ENCODE results near the gene DOCK11. TPM values are rescaled to one million over a fixed set of nuclear protein-coding genes. Genes with fewer than 3 reads are reported as not detected.
A peak's percentile ranks its signal among the peaks of the same experiment; 100 is the strongest.

Gene DOCK11
- total and polyA plus RNA-seq, 10 of the 15 experiments (the other 5 are each of a cell fraction or from before 2014, with no cell fraction given) = 16.3 to 30.7 (median 19.8) TPM

DNA sequence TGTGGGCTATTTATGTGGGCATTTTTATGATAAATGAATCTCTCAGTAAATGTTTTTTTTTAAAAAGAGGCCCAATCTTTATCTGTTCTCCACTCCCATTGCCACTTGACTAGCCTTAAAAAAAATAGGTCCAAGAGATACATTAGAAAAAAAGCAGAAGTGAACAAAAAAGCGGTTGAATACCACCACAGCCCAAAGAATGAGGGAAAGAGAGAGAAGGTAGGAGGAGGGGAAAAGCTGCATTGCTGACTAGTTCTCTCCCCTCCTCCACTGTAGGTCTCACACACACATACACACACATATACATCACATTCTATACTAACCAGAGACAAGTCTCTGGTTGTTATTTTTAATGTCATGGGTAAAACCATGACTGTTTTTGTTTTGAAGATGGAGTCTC is 136.0 kb downstream of the DOCK11 start:
- Histone ChIP-seq H3K79me2 (ENCODE audit: control insufficient read depth, insufficient read depth, low read length) (no peaks in the 10 kb centered on the region), H3K4me2 (ENCODE audit: control insufficient read depth, insufficient read depth) (no peak overlapping the region), H3K9ac (ENCODE audit: control insufficient read depth, insufficient read depth, low read length) (no peak overlapping the region), H2AFZ (ENCODE audit: control insufficient read depth, low read depth, low read length) (no peak overlapping the region), H3K36me3 (ENCODE audit: control insufficient read depth in 2 of 2, insufficient read depth in 2 of 2, low read length in 1 of 2) (no peaks in the 10 kb centered on the region; a peak in 1 of 4 replicates), H3K9me3 (replicated peaks; ENCODE audit: control insufficient read depth, insufficient read depth, low read length) (no peaks in the 10 kb centered on the region; the same call in 2 of the 3 replicates), H3K27ac (ENCODE audit: control insufficient read depth, insufficient read depth) (no peak overlapping the region), H4K20me1 (ENCODE audit: control insufficient read depth, insufficient read depth) (no peaks in the 10 kb centered on the region), H3K27me3 (replicated peaks in 1 of 2; ENCODE audit: control insufficient read depth in 2 of 2, insufficient read depth in 2 of 2, low read length in 1 of 2) (no peaks in the 10 kb centered on the region), H3K4me3 (no peak overlapping the region), H3K4me1 (ENCODE audit: control insufficient read depth, insufficient read depth, low read length) (peaks cover 5% of the 10 kb centered on the region)
- intact Hi-C loops (cut with micrococcal nuclease; ENCODE audit: unreplicated experiment) (no loop called here), in situ Hi-C loops (cut with MboI) (loop anchor here (10.0 kb wide), 1 partner anchor 173 kb away; no protein-coding TSS in a partner anchor)
- DNase-seq (ENCODE audit: low read depth, low spot score) (no peak), FAIRE-seq (peak; percentile 47), ATAC-seq (peak; percentile 86)
- 57% methylated on average over 1 of the region's 1 CpG for WGBS (ENCODE audit: insufficient coverage, insufficient replicate concordance, low lambda C conversion rate, missing lambda C conversion rate)
- RAD21 ChIA-PET (ENCODE audit: unreplicated experiment) = interaction anchor here (0.8 to 1.0 kb wide), 2 partner anchors 147 to 176 kb away, joined by 3 to 4 read pairs; no protein-coding TSS in a partner anchor
- CTCF ChIA-PET = interaction anchor here (0.8 to 1.1 kb wide), 2 partner anchors 12 to 22 kb away, joined by 3 read pairs; no protein-coding TSS in a partner anchor
- SMC1A ChIA-PET (ENCODE audit: uncharacterized antibody, unreplicated experiment) = interaction anchor here (0.7 to 1.1 kb wide), 4 partner anchors 97 to 179 kb away, joined by 3 to 6 read pairs (median 3); no protein-coding TSS in a partner anchor
- POLR2A ChIA-PET = interaction anchor here (1.2 kb wide), 1 partner anchor 986 kb away, joined by 4 read pairs; no protein-coding TSS in a partner anchor
- no TSS peak for BruUV-seq (replicated peaks)
- TF ChIP-seq IKZF2 (IDR thresholded peaks at IDR 0.05) (peak; percentile 65 to 72; a peak in 3 of 4 replicates), CREB1 (IDR thresholded peaks at IDR 0.05; ENCODE audit: low read depth) (no peak), MEF2A (IDR thresholded peaks at IDR 0.05; ENCODE audit: insufficient read depth, low read depth, low read length) (no peak), POLR2AphosphoS5 (IDR thresholded peaks at IDR 0.05; ENCODE audit: low read length) (no peak), SMC3 (IDR thresholded peaks at IDR 0.05; ENCODE audit: borderline replicate concordance, low read length) (no peak), TARDBP (IDR thresholded peaks at IDR 0.05; ENCODE audit: borderline replicate concordance) (no peak), IRF4 (IDR thresholded peaks at IDR 0.05; ENCODE audit: low read depth, low read length) (peak; percentile 54; the same call in 1 of the 2 replicates), BCL11A (IDR thresholded peaks at IDR 0.05; ENCODE audit: low read depth, low read length) (peak; percentile 47; the same call in 1 of the 2 replicates), STAT1 (conservative IDR thresholded peaks at IDR 0.05) (no peak), SREBF1 (IDR thresholded peaks at IDR 0.05; ENCODE audit: low read length) (no peak), ZNF384 (IDR thresholded peaks at IDR 0.05; ENCODE audit: borderline replicate concordance, low read depth, low read length) (peak; percentile 90), DPF2 (IDR thresholded peaks at IDR 0.05) (0 out of 2 replicates have a peak, but pooled peaks have one; percentile 27), SPI1 (IDR thresholded peaks at IDR 0.05; ENCODE audit: borderline replicate concordance, insufficient read depth, low read depth, low read length) (peak; percentile 94), CREM (IDR thresholded peaks at IDR 0.05; ENCODE audit: low read depth) (no peak), MYB (IDR thresholded peaks at IDR 0.05; ENCODE audit: borderline replicate concordance, low read depth, low read length) (no peak), MEF2B (IDR thresholded peaks at IDR 0.05; ENCODE audit: partially characterized antibody, poor library complexity, severe bottlenecking) (no peak)
- TF ChIP-seq, protein P1, sequence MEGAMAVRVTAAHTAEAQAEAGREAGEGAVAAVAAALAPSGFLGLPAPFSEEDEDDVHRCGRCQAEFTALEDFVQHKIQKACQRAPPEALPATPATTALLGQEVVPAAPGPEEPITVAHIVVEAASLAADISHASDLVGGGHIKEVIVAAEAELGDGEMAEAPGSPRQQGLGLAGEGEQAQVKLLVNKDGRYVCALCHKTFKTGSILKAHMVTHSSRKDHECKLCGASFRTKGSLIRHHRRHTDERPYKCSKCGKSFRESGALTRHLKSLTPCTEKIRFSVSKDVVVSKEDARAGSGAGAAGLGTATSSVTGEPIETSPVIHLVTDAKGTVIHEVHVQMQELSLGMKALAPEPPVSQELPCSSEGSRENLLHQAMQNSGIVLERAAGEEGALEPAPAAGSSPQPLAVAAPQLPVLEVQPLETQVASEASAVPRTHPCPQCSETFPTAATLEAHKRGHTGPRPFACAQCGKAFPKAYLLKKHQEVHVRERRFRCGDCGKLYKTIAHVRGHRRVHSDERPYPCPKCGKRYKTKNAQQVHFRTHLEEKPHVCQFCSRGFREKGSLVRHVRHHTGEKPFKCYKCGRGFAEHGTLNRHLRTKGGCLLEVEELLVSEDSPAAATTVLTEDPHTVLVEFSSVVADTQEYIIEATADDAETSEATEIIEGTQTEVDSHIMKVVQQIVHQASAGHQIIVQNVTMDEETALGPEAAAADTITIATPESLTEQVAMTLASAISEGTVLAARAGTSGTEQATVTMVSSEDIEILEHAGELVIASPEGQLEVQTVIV (IDR thresholded peaks at IDR 0.05; ENCODE audit: borderline replicate concordance, partially characterized antibody) = no peak
- TF ChIP-seq, protein P2, sequence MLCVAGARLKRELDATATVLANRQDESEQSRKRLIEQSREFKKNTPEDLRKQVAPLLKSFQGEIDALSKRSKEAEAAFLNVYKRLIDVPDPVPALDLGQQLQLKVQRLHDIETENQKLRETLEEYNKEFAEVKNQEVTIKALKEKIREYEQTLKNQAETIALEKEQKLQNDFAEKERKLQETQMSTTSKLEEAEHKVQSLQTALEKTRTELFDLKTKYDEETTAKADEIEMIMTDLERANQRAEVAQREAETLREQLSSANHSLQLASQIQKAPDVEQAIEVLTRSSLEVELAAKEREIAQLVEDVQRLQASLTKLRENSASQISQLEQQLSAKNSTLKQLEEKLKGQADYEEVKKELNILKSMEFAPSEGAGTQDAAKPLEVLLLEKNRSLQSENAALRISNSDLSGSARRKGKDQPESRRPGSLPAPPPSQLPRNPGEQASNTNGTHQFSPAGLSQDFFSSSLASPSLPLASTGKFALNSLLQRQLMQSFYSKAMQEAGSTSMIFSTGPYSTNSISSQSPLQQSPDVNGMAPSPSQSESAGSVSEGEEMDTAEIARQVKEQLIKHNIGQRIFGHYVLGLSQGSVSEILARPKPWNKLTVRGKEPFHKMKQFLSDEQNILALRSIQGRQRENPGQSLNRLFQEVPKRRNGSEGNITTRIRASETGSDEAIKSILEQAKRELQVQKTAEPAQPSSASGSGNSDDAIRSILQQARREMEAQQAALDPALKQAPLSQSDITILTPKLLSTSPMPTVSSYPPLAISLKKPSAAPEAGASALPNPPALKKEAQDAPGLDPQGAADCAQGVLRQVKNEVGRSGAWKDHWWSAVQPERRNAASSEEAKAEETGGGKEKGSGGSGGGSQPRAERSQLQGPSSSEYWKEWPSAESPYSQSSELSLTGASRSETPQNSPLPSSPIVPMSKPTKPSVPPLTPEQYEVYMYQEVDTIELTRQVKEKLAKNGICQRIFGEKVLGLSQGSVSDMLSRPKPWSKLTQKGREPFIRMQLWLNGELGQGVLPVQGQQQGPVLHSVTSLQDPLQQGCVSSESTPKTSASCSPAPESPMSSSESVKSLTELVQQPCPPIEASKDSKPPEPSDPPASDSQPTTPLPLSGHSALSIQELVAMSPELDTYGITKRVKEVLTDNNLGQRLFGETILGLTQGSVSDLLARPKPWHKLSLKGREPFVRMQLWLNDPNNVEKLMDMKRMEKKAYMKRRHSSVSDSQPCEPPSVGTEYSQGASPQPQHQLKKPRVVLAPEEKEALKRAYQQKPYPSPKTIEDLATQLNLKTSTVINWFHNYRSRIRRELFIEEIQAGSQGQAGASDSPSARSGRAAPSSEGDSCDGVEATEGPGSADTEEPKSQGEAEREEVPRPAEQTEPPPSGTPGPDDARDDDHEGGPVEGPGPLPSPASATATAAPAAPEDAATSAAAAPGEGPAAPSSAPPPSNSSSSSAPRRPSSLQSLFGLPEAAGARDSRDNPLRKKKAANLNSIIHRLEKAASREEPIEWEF (IDR thresholded peaks at IDR 0.05; ENCODE audit: insufficient replicate concordance, low read depth, low read length) = no peak
